Endothelial cell (in vitro differentiated cells): ENCODE data around the gene CEP20. TPM values are rescaled to one million over a fixed set of nuclear protein-coding genes. Genes with fewer than 3 reads are reported as not detected.

Experiments used
- DNase-seq: peaks from one replicate; pipeline ENCODE4 v3.0.0; 2021; ENCODE audit warnings: low spot score
- H3K27ac Mint-ChIP-seq: one replicate; pipeline ENCODE4 v1.8.0; 2021; ENCODE audit warnings: mixed read lengths, inconsistent platforms; ENCODE audit not compliant: unreplicated experiment
- H3K27me3 Mint-ChIP-seq: one replicate; pipeline ENCODE4 v1.8.0; 2021; ENCODE audit warnings: mild to moderate bottlenecking, moderate library complexity, mixed read lengths, inconsistent platforms; ENCODE audit not compliant: unreplicated experiment
- H3K36me3 Mint-ChIP-seq: one replicate; pipeline ENCODE4 v1.8.0; 2021; ENCODE audit warnings: mild to moderate bottlenecking, low read depth, mixed read lengths, inconsistent platforms; ENCODE audit not compliant: unreplicated experiment
- H3K4me1 Mint-ChIP-seq: one replicate; pipeline ENCODE4 v1.8.0; 2021; ENCODE audit warnings: mild to moderate bottlenecking, mixed read lengths, inconsistent platforms; ENCODE audit not compliant: unreplicated experiment
- H3K4me3 Mint-ChIP-seq: one replicate; pipeline ENCODE4 v1.8.0; 2021; ENCODE audit warnings: mild to moderate bottlenecking, mixed read lengths, inconsistent platforms; ENCODE audit not compliant: unreplicated experiment
- H3K9me3 Mint-ChIP-seq: one replicate; pipeline ENCODE4 v1.8.0; 2021; ENCODE audit warnings: mixed read lengths, inconsistent platforms; ENCODE audit not compliant: unreplicated experiment
- total RNA-seq: library from RNA; stranded (reverse); fragmentation: NEBNext Ultra II Directional; extraction: Animal tissue kit (Norgen Biotek cat#: 25700); gene quantifications from one replicate; pipeline ENCODE4 v1.2.1, GENCODE V29; 2021; ENCODE audit not compliant: unreplicated experiment
- TF ChIP-seq, protein P1 (sequence below): fragments of 200-600 bp; sonication (generic); IDR thresholded peaks from one replicate; pipeline ENCODE4 v1.5.0; 2021; ENCODE audit warnings: antibody characterized with exemption; ENCODE audit not compliant: unreplicated experiment

Gene CEP20
- total RNA-seq, 1 donor from 2014 or later: 16.1 TPM

- TF ChIP-seq, protein P1, sequence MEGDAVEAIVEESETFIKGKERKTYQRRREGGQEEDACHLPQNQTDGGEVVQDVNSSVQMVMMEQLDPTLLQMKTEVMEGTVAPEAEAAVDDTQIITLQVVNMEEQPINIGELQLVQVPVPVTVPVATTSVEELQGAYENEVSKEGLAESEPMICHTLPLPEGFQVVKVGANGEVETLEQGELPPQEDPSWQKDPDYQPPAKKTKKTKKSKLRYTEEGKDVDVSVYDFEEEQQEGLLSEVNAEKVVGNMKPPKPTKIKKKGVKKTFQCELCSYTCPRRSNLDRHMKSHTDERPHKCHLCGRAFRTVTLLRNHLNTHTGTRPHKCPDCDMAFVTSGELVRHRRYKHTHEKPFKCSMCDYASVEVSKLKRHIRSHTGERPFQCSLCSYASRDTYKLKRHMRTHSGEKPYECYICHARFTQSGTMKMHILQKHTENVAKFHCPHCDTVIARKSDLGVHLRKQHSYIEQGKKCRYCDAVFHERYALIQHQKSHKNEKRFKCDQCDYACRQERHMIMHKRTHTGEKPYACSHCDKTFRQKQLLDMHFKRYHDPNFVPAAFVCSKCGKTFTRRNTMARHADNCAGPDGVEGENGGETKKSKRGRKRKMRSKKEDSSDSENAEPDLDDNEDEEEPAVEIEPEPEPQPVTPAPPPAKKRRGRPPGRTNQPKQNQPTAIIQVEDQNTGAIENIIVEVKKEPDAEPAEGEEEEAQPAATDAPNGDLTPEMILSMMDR: no peak
- H3K36me3 Mint-ChIP-seq: no peaks in the 10 kb centered on the region
- H3K9me3 Mint-ChIP-seq: no peaks in the 10 kb centered on the region
- no peaks in the 10 kb centered on the region for H3K4me1 Mint-ChIP-seq
- H3K4me3 Mint-ChIP-seq: no peak overlapping the region
- DNase-seq: no peak
- no peaks in the 10 kb centered on the region for H3K27me3 Mint-ChIP-seq
- no peak overlapping the region for H3K27ac Mint-ChIP-seq
These were observed 54.9 kb downstream of the CEP20 start for GRCh38 chr16:15833541-15833940.

DNA sequence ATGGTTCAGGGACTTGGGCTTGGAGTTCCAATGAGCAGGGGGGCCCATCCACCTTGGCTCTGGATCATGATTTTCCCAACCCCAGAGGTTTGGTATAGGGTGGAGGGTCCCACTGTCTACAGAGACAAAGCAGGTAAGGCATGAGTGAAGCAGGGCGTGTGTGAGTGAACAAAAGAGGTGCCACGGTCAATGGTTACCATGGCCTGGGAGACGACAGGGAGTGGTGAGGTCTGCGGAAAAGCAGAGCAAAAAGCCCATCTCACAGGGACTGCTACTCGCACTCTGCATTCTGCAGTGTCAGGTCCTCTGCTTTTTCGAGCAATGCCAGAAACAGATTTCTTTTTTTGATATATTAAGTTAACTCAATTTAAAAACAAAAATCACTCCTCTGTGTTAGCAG is 56.2 kb downstream of the CEP20 start:
- TF ChIP-seq, protein P1: no peak
- Mint-ChIP-seq H3K36me3 (no peaks in the 10 kb centered on the region), H3K4me3 (no peak overlapping the region), H3K4me1 (no peaks in the 10 kb centered on the region), H3K27ac (no peak overlapping the region), H3K9me3 (no peaks in the 10 kb centered on the region), H3K27me3 (peaks cover 2% of the 10 kb centered on the region)
- DNase-seq: no peak

DNA sequence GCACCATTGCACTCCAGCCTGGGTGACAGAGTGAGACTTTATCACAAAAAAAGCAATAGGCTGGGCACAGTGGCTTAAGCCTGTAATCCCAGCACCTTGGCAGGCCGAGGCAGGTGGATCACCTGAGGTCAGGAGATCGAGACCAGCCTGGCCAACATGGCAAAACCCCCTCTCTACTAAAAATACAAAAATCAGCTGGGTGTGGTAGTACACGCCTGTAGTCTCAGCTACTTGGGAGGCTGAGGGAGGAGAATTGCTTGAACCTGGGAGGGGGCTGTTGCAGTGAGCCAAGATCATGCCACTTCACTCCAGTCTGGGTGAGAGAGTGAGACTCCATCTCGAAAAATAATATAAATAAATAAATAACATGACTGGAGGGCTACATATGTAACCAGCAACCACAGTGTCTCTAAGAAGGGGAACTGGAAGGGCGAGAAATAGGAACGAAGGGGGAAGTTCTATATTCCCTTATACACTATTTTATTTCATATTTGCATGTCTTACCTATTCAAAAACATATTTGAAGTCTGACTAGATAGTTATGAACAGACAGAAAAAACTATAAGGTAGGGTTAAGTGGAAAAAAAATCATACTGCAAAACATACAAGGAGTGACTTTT is 57.5 kb downstream of the CEP20 start:
- Mint-ChIP-seq H3K9me3 (no peaks in the 10 kb centered on the region), H3K27me3 (peaks cover 5% of the 10 kb centered on the region), H3K36me3 (no peaks in the 10 kb centered on the region), H3K4me3 (no peak overlapping the region), H3K4me1 (no peaks in the 10 kb centered on the region), H3K27ac (no peak overlapping the region)
- TF ChIP-seq, protein P1: no peak
- no peak for DNase-seq

- DNase-seq: no peak
- Mint-ChIP-seq H3K9me3 (no peaks in the 10 kb centered on the region), H3K4me1 (no peaks in the 10 kb centered on the region), H3K27ac (no peak overlapping the region), H3K27me3 (peaks cover 5% of the 10 kb centered on the region), H3K36me3 (no peaks in the 10 kb centered on the region), H3K4me3 (no peak overlapping the region)
- TF ChIP-seq, protein P1: no peak
These were observed 58.9 kb downstream of the CEP20 start for GRCh38 chr16:15829460-15829859.

GRCh38 chr16:15827709-15828343 is 60.6 kb downstream of the CEP20 start:
- Mint-ChIP-seq H3K36me3 (no peaks in the 10 kb centered on the region), H3K27ac (no peak overlapping the region), H3K27me3 (peaks cover 5% of the 10 kb centered on the region), H3K4me3 (no peak overlapping the region), H3K4me1 (no peaks in the 10 kb centered on the region), H3K9me3 (no peaks in the 10 kb centered on the region)
- TF ChIP-seq, protein P1: no peak
- DNase-seq: no peak
